Measurements from ENCODE around the gene PRKCE. TPM values are rescaled to one million over a fixed set of nuclear protein-coding genes. Genes with fewer than 3 reads are reported as not detected.

PRKCE gene
- total RNA-seq, 1 donor from 2014 or later: 4.6 TPM

DNA sequence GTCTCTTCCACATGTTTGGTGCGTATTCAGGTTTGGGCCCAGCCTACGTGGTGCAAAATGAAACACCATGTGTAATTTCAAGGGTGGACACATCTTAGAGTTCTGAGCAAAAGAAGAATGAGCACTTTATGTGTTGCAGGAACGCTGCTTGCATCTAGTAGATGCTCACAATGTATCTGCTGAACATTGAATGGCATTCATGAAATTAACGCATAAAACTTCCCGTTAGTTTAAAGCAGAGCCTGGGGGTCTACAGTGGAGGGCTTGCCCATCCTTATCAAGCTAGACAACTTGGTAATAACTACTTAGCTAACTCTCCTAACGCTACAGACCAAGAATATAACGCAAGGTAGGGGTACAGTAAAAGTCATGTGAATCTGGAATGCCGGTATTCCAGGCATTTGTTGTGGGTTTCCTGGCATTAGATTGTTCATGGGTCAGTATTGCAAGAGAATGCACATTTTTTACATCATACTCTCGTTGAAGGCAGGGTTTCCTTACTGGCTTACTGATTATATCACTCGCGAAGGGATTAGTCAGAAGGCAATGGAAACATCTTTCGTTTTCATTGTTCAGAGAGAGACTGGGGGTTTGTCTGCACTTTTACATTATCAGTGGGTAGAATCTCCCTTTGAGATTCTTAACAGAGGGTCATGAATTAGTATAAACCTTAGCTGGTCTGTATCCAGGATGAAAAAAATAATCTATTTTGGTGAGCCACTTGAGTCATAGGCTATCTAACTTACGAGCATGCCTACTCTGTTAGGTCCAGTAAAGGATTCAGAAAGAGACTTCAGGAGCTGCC lies 416.2 kb downstream of the PRKCE start:
- no peaks in the 10 kb centered on the region for H3K27me3 ChIP-seq
- no peaks in the 10 kb centered on the region for H3K36me3 ChIP-seq
- no peaks in the 10 kb centered on the region for H3K9me3 ChIP-seq
- DNase-seq (ENCODE audit: low spot score in 2 of 2): no peak
- intact Hi-C loops (cut with DNase I): no loop called here
- H3K4me1 ChIP-seq: peaks cover 0 to 4% of the 10 kb centered on the region in 2 donors
- no peak overlapping the region for H3K27ac ChIP-seq
- TF ChIP-seq, protein P1, sequence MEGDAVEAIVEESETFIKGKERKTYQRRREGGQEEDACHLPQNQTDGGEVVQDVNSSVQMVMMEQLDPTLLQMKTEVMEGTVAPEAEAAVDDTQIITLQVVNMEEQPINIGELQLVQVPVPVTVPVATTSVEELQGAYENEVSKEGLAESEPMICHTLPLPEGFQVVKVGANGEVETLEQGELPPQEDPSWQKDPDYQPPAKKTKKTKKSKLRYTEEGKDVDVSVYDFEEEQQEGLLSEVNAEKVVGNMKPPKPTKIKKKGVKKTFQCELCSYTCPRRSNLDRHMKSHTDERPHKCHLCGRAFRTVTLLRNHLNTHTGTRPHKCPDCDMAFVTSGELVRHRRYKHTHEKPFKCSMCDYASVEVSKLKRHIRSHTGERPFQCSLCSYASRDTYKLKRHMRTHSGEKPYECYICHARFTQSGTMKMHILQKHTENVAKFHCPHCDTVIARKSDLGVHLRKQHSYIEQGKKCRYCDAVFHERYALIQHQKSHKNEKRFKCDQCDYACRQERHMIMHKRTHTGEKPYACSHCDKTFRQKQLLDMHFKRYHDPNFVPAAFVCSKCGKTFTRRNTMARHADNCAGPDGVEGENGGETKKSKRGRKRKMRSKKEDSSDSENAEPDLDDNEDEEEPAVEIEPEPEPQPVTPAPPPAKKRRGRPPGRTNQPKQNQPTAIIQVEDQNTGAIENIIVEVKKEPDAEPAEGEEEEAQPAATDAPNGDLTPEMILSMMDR (IDR thresholded peaks at IDR 0.05): no peak
- no peak overlapping the region for H3K4me3 ChIP-seq

DNA sequence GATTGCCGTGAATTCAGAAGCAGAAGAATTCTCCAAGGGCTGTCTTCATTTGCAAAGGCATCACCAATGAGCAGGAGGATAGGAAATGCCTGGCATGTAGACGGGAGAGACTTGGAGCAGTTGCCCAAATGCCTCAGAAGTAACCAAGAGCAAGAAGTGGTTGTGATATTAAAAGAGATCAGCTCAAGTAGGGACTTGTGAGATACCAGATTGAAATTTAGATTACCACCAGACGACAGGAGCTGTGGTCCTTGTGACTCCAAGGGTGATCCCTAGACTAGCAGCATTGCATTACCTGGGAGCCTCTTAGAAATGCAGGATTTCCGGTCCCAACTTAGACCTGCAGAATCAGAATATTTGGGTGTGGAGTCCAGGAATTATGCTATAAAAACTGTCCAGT lies 417.2 kb downstream of the PRKCE start:
- Histone ChIP-seq H3K36me3 (no peaks in the 10 kb centered on the region), H3K4me1 (no peaks in the 10 kb centered on the region), H3K27ac (no peak overlapping the region), H3K4me3 (no peak overlapping the region), H3K9me3 (no peaks in the 10 kb centered on the region), H3K27me3 (no peaks in the 10 kb centered on the region)
- intact Hi-C loops (cut with DNase I): no loop called here
- TF ChIP-seq, protein P1 (IDR thresholded peaks at IDR 0.05): no peak
- DNase-seq (ENCODE audit: low spot score in 2 of 2): no peak

DNA sequence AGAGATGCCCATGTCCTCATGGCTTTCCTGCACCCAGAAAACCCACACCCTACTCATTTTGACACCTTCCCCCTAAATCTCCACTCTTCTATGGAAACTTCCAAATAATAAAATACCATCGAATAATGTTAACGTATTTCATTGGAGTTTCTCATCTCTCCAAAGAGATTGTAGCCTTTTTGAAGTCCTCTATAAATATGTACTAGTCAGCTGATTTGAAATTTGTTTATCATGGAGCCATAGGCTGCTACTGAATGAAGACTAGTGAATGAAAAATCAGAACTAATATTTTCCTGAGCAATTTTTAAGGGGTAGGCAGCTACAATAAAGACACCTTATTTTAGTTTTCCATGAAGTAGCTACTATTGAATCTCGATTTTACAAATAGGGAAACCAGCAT lies 419.6 kb downstream of the PRKCE start:
- DNase-seq (ENCODE audit: low spot score in 2 of 2): no peak
- Histone ChIP-seq H3K27me3 (no peaks in the 10 kb centered on the region), H3K4me1 (no peaks in the 10 kb centered on the region), H3K27ac (no peak overlapping the region), H3K4me3 (no peak overlapping the region), H3K36me3 (no peaks in the 10 kb centered on the region), H3K9me3 (no peaks in the 10 kb centered on the region)
- TF ChIP-seq, protein P1 (IDR thresholded peaks at IDR 0.05): no peak
- intact Hi-C loops (cut with DNase I): no loop called here

DNA sequence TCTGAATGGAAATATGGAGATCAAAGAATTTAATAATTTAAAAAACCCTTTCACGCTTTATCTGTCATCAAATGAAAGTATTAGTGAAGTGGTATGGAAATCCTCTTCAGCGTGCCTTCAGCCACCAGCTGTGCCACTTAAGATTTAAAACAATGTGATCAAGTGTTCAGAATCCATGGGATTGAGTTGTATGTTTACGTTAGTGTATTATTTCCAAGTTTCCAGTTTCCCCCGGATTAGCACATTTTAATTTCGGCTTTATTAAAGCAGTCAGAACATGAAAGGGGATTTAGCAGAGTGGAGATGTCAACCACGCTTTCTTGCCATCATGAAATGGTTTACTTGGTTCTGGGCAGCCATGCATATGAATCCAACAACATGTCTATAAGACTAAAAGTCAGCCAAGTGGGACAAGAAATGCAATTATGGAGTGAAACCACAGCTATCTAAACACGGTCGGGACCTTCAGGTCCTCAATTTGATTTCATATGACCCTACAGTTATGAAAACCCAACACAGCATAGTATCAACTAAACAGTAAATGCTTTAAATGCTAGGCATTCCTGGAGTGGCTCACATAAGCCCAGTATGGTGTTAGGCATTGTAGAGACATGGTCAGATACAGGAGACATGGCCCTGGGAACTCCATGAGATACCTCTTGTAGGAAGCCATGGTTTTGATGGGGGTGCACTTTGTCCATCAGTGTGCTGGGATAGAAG lies 420.8 kb downstream of the PRKCE start:
- Histone ChIP-seq H3K4me3 (no peak overlapping the region), H3K36me3 (no peaks in the 10 kb centered on the region), H3K9me3 (no peaks in the 10 kb centered on the region), H3K27me3 (no peaks in the 10 kb centered on the region), H3K4me1 (no peaks in the 10 kb centered on the region), H3K27ac (no peak overlapping the region)
- DNase-seq (ENCODE audit: low spot score in 2 of 2): no peak
- intact Hi-C loops (cut with DNase I): no loop called here
- TF ChIP-seq, protein P1 (IDR thresholded peaks at IDR 0.05): no peak

DNA sequence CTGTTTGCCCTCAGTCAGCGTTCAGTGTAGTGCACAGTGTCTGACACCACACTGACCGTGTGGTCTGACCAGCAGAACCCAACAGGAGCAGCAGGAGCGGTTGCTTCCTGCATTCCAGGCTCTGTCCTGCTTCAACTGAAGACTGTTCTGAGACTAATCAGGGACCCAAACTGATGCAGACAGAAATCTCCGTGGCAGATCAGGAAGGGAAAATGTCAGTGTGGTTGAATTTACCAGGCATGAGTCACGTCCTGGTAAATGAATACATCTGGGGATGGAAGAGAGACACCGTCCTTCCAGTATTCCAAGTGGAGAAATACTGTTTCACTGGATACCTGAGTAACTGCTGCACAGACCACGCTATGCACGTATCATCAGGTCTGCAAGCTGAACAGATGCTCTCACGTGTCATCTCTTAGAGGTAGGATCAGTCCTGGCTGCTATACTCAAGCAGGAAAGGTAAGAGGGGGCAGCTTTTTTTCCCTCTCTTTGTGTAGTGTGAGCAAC lies 422.1 kb downstream of the PRKCE start:
- no peak overlapping the region for H3K4me3 ChIP-seq
- TF ChIP-seq, protein P1 (IDR thresholded peaks at IDR 0.05): no peak
- no peaks in the 10 kb centered on the region for H3K4me1 ChIP-seq
- DNase-seq (ENCODE audit: low spot score in 2 of 2): no peak
- no peaks in the 10 kb centered on the region for H3K27me3 ChIP-seq
- H3K36me3 ChIP-seq: no peaks in the 10 kb centered on the region
- H3K9me3 ChIP-seq: no peaks in the 10 kb centered on the region
- intact Hi-C loops (cut with DNase I): no loop called here
- no peak overlapping the region for H3K27ac ChIP-seq

All from ascending aorta (tissue), 2 donors.